Upper lobe of right lung (tissue), 1 donor: Measurements from ENCODE around the gene NFAM1. TPM values are rescaled to one million over a fixed set of nuclear protein-coding genes. Genes with fewer than 3 reads are reported as not detected.

ENCODE experiments used
- ATAC-seq: fragments of 200-7000 bp; cut with Tn5 transposase; one replicate; pipeline ENCODE4 v1.9.1; 2020; ENCODE audit warnings: mild to moderate bottlenecking, moderate library complexity
- DNase-seq: peaks from one replicate; pipeline ENCODE4 v3.0.0-alpha.2; 2020
- H3K27ac ChIP-seq: fragments of 200-600 bp; one replicate; pipeline ENCODE4 v1.8.0; 2022
- H3K27me3 ChIP-seq: fragments of 200-600 bp; one replicate; pipeline ENCODE4 v1.8.0; 2022; ENCODE audit warnings: mild to moderate bottlenecking
- H3K36me3 ChIP-seq: fragments of 200-600 bp; one replicate; pipeline ENCODE4 v1.8.0; 2022
- H3K4me1 ChIP-seq: fragments of 200-600 bp; one replicate; pipeline ENCODE4 v1.8.0; 2022
- H3K4me3 ChIP-seq: fragments of 200-600 bp; one replicate; pipeline ENCODE4 v1.8.0; 2022; ENCODE audit warnings: mild to moderate bottlenecking
- H3K9me3 ChIP-seq: fragments of 200-600 bp; one replicate; pipeline ENCODE4 v1.8.0; 2022
- intact Hi-C: fragments of 100-400 bp; cut with DNase I; formaldehyde crosslinking; loops from one replicate; pipeline ENCODE4 v1.11.0; 2022
- total RNA-seq: library from RNA; stranded (reverse); fragmentation: NEBNext Ultra II Directional; extraction: Animal tissue kit (Norgen Biotek cat#: 25700); gene quantifications from one replicate; pipeline ENCODE4 v1.2.1, GENCODE V29; 2021
- TF ChIP-seq, protein P1 (sequence below): fragments of 200-600 bp; IDR thresholded peaks from one replicate; pipeline ENCODE4 v1.8.0; 2022; ENCODE audit warnings: antibody characterized with exemption
- donor health status: DM: no; HTN: yes; CAD: no; lungs with severe emphysema.

The NFAM1 gene
- total RNA-seq, 1 donor from 2014 or later = 12.6 TPM

DNA sequence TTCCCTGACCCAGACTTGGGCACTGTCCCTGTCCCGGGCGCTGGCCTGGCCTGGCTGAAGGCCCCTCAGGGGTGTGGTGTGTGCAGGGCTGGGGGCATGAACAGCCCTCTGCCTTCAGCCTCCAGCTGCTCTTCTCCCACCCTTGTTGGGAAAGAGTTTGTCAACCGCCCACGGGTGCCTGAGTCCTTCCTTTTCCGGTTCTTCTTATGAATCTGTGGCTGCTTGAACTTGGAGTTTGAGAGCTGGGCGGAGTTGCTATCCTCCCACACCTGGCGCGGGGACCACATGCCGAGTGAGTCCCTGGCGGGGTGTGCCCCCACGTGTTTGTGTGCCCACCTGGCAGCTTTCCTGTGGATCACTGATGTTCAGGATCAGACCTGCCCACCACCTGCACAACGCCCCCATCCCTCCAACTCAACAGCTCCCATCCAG is 13.4 kb downstream of the NFAM1 start:
- H3K4me1 ChIP-seq = peaks cover 3% of the 10 kb centered on the region
- TF ChIP-seq, protein P1, sequence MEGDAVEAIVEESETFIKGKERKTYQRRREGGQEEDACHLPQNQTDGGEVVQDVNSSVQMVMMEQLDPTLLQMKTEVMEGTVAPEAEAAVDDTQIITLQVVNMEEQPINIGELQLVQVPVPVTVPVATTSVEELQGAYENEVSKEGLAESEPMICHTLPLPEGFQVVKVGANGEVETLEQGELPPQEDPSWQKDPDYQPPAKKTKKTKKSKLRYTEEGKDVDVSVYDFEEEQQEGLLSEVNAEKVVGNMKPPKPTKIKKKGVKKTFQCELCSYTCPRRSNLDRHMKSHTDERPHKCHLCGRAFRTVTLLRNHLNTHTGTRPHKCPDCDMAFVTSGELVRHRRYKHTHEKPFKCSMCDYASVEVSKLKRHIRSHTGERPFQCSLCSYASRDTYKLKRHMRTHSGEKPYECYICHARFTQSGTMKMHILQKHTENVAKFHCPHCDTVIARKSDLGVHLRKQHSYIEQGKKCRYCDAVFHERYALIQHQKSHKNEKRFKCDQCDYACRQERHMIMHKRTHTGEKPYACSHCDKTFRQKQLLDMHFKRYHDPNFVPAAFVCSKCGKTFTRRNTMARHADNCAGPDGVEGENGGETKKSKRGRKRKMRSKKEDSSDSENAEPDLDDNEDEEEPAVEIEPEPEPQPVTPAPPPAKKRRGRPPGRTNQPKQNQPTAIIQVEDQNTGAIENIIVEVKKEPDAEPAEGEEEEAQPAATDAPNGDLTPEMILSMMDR = no peak
- intact Hi-C loops = no loop called here
- DNase-seq (peak; percentile 78), ATAC-seq (peak; percentile 73)
- no peak overlapping the region for H3K4me3 ChIP-seq
- H3K27ac ChIP-seq = no peak overlapping the region
- H3K27me3 ChIP-seq = peaks cover 8% of the 10 kb centered on the region
- no peaks in the 10 kb centered on the region for H3K36me3 ChIP-seq
- no peaks in the 10 kb centered on the region for H3K9me3 ChIP-seq

DNA sequence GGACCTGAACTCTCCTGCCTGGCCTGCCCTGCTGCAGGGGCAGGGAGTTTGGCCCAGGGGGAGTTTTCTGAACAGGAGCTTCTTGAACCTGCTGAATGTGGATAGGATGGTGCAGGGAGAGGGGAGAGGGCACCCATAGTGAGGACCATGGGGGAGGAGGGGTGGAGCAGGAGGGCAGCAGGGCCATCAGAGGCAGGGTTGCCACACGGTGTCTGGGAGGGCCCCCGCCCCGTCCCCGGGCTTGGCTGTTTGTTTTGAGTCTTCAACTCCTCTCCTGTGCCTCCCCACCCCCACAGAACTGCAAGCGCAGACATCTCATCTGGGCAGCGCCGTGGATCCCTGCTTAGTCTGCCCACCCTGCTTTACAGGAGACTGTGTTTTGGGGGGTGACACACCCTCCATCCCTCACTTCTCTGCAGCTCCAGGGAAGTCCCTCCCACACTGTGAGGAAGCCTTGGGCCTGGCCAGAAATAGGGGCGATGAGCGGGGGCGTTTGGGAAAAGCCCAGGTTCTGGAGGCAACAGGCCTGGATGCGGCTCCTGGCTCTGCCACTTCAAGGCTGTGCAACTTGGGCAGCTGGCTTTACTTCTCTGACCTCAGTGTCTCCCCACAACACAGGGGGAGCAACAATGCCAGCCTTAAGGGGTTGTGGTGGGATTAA is 14.4 kb downstream of the NFAM1 start:
- H3K27ac ChIP-seq = no peak overlapping the region
- intact Hi-C loops = no loop called here
- H3K27me3 ChIP-seq = peaks cover 8% of the 10 kb centered on the region
- no peaks in the 10 kb centered on the region for H3K36me3 ChIP-seq
- H3K9me3 ChIP-seq = no peaks in the 10 kb centered on the region
- H3K4me3 ChIP-seq = no peak overlapping the region
- DNase-seq = no peak
- peaks cover 3% of the 10 kb centered on the region for H3K4me1 ChIP-seq
- TF ChIP-seq, protein P1 = no peak
- no peak for ATAC-seq

DNA sequence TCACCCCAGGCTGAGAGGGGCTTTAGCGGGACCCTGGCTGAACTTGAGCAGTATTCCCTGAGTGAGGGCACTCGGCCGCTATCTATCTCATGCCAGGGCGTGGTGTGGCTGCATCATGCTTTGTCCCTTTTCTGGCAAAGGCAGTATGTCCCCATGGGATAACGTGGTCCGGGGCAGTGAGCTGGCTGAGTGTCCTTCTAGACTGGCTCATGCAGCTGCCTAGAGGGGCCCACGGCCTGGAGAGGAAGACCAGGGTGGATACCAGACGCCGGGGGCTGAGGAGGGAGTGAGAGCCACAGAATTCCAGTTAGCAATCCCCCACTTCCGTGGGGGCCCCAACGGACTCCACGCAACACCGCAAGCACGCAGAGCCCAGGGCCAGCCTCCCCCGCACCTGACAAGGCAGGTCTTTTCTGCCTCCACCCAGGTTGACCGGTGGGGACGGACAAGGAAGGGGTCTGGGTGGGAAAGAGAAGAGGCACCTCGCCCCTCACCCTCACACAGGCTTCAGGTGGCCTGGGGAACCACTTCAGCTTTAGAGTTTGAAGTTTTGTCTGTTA is 15.5 kb downstream of the NFAM1 start:
- no peaks in the 10 kb centered on the region for H3K36me3 ChIP-seq
- no peaks in the 10 kb centered on the region for H3K9me3 ChIP-seq
- ATAC-seq (no peak), DNase-seq (no peak)
- peaks cover 3% of the 10 kb centered on the region for H3K4me1 ChIP-seq
- H3K27ac ChIP-seq = no peak overlapping the region
- peaks cover 8% of the 10 kb centered on the region for H3K27me3 ChIP-seq
- TF ChIP-seq, protein P1 = no peak
- intact Hi-C loops = no loop called here
- no peak overlapping the region for H3K4me3 ChIP-seq

DNA sequence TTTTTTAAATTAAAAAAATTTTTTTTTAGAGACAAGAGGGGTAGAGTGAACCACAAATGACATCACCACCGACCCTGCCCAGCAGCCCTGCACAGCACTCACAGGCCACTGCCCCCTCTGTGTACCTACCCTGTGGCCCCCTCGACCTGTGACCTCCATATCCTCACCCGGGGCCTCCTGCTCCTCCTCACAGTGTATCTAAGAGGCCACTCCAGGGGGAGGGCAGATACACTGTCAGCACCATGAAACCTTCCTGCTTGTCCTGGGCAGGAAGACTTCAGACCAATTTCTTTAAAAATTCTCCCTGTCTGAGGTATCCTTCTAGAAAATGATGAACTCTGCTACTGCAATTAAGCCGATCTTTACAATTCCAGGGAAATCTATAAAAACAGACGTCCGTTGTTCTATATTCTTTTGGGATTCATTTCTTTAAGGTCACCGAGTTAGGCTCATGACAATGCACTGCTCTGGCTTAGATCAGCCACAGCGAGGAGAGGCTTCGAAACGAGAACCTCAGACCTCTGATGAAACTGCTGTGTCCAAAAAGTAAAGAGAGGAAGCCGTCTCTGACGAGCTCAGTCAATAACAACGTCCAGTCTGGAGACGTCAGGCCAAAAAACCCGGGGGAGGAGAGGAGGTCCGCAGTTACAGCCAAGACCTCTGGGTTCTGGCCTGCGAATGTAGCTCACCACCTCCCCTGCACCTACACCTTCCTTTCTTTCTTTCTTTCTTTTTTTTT is 17.5 kb downstream of the NFAM1 start:
- no peak overlapping the region for H3K4me3 ChIP-seq
- ATAC-seq (peak; percentile 38), DNase-seq (no peak)
- H3K36me3 ChIP-seq = no peaks in the 10 kb centered on the region
- H3K4me1 ChIP-seq = peaks cover 3% of the 10 kb centered on the region
- TF ChIP-seq, protein P1 = no peak
- H3K27me3 ChIP-seq = peaks cover 8% of the 10 kb centered on the region
- intact Hi-C loops = no loop called here
- H3K9me3 ChIP-seq = no peaks in the 10 kb centered on the region
- H3K27ac ChIP-seq = no peak overlapping the region

DNA sequence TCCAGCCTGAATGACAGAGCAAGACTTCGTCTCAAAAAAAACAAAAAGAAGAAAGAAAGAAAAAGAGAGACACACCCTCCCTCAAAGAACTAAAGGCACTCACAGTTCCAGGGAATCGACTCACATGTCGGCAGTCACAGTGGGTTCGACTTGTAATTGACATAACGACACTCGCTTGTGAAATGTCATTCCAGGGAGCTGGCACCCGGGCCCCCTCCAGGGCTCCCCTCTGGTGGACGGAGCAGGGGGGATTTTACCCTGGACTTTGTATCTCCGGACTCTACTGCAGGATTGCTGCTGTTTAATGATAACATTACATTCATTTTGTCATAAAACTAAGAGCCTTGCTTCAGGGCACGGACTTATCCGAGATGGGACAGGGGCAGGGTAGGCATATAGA is 18.2 kb downstream of the NFAM1 start:
- H3K4me1 ChIP-seq = peaks cover 3% of the 10 kb centered on the region
- no peak overlapping the region for H3K4me3 ChIP-seq
- ATAC-seq (no peak), DNase-seq (no peak)
- intact Hi-C loops = no loop called here
- TF ChIP-seq, protein P1 = no peak
- H3K27ac ChIP-seq = no peak overlapping the region
- peaks cover 2% of the 10 kb centered on the region for H3K27me3 ChIP-seq
- no peaks in the 10 kb centered on the region for H3K36me3 ChIP-seq
- no peaks in the 10 kb centered on the region for H3K9me3 ChIP-seq
